Glomerular endothelial cell (primary cell): ENCODE data around the gene ROBO3. TPM values are rescaled to one million over a fixed set of nuclear protein-coding genes. Genes with fewer than 3 reads are reported as not detected.

Experiments
- DNase-seq: peaks from one replicate; pipeline ENCODE4 v3.0.0-alpha.2; 2011; ENCODE audit warnings: low read depth, low spot score; ENCODE audit errors: extremely low read depth
- total RNA-seq: library from RNA; depleted of rRNA; stranded (reverse); fragments of >200 nt; gene quantifications from 2 replicates; pipeline ENCODE4 v1.2.3, GENCODE V29; 2015

Gene ROBO3
- total RNA-seq, 1 donor from 2014 or later = 9.7 TPM

GRCh38 chr11:124890151-124890550 is 24.9 kb downstream of the ROBO3 start:
- no peak for DNase-seq

- DNase-seq = no peak
Observed at GRCh38 chr11:124890683-124891372, 25.6 kb downstream of the ROBO3 start.

- no peak for DNase-seq
Observed at GRCh38 chr11:124891373-124891861, 26.2 kb downstream of the ROBO3 start.

GRCh38 chr11:124892146-124892545 is 26.9 kb downstream of the ROBO3 start:
- no peak for DNase-seq

- DNase-seq = no peak
Observed at GRCh38 chr11:124892750-124893454, 27.7 kb downstream of the ROBO3 start.

- no peak for DNase-seq
Observed at GRCh38 chr11:124893781-124894401, 28.7 kb downstream of the ROBO3 start.

- DNase-seq = no peak
Observed at GRCh38 chr11:124894606-124895430, 29.6 kb downstream of the ROBO3 start.

- no peak for DNase-seq
Observed at GRCh38 chr11:124895471-124895971, 30.3 kb downstream of the ROBO3 start.

- no peak for DNase-seq
Observed at GRCh38 chr11:124896071-124896750, 31.0 kb downstream of the ROBO3 start.

- no peak for DNase-seq
Observed at GRCh38 chr11:124896821-124897391, 31.7 kb downstream of the ROBO3 start.

GRCh38 chr11:124897674-124898262 is 32.5 kb downstream of the ROBO3 start, which contains the start of gene ROBO4:
Gene ROBO4, minus strand, starts transcription at chr11:124897865. Its CDS starts 70 bp downstream, at chr11:124897795.
- DNase-seq = no peak

GRCh38 chr11:124898263-124898680 is 33.0 kb downstream of the ROBO3 start:
- DNase-seq = no peak

- peak; percentile 78 for DNase-seq
Observed at GRCh38 chr11:124898711-124899110, 33.5 kb downstream of the ROBO3 start.

GRCh38 chr11:124899383-124900145 is 34.3 kb downstream of the ROBO3 start:
- DNase-seq = no peak

- no peak for DNase-seq
Observed at GRCh38 chr11:124900464-124900863, 35.2 kb downstream of the ROBO3 start.

GRCh38 chr11:124902616-124903015 is 37.4 kb downstream of the ROBO3 start:
- DNase-seq = no peak

- DNase-seq = no peak
Observed at GRCh38 chr11:124915541-124916369, 50.5 kb downstream of the ROBO3 start.

- no peak for DNase-seq
Observed at GRCh38 chr11:124916370-124916710, 51.1 kb downstream of the ROBO3 start.
